ENCODE results near the gene PTPRJ. TPM values are rescaled to one million over a fixed set of nuclear protein-coding genes. Genes with fewer than 3 reads are reported as not detected.

PTPRJ gene
- polyA plus RNA-seq, 1 donor from 2014 or later = 8.6 TPM

DNA sequence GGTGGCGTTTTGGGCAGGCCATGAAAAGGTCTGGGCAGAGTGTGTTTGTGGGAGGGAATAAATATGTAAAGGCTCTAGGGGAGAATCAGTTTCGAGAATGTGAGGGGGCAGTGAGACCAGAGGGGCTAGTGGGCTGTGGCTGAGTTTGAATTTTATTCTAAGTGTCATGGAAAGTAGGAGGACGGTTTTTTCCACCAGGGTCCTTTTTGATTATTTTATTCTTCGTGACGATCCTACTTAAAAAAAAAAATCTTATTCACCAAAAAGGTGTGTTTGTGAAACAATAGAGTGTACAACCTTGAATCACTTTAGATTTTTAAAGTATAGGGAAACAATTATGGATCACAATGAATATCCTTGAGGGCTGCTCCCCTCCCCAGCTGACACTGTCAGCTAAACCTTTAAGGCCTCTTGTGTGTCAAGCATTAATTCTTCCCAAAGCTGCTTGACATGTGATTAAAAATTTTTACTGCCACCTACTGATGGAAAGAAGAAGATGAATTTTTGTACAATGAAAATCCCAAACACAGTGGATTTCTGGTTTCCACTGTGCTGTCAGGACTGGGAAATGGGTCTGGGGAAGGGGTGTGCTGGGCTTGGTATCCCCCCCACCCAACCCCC, 128.8 kb downstream of the PTPRJ start:
- H3F3A ChIP-seq (ENCODE audit: insufficient read depth, low read length, poor library complexity, severe bottlenecking) = no peaks in the 10 kb centered on the region
- H3K9ac ChIP-seq (ENCODE audit: low read length) = peak overlapping the region; percentile 74
- H3K9me2 ChIP-seq (ENCODE audit: insufficient read depth, low read length) = no peaks in the 10 kb centered on the region
- H3K27ac ChIP-seq (ENCODE audit: low read length) = peak overlapping the region; percentile 93
- peak; percentile 23 for TF ChIP-seq RAD21 (conservative IDR thresholded peaks at IDR 0.05)
- TF ChIP-seq EZH2 (IDR thresholded peaks at IDR 0.05; ENCODE audit: borderline replicate concordance, insufficient read depth, low read length, poor library complexity, severe bottlenecking) = no peak
- TF ChIP-seq SMC3 (conservative IDR thresholded peaks at IDR 0.05; ENCODE audit: poor library complexity) = no peak
- TF ChIP-seq, protein P1, sequence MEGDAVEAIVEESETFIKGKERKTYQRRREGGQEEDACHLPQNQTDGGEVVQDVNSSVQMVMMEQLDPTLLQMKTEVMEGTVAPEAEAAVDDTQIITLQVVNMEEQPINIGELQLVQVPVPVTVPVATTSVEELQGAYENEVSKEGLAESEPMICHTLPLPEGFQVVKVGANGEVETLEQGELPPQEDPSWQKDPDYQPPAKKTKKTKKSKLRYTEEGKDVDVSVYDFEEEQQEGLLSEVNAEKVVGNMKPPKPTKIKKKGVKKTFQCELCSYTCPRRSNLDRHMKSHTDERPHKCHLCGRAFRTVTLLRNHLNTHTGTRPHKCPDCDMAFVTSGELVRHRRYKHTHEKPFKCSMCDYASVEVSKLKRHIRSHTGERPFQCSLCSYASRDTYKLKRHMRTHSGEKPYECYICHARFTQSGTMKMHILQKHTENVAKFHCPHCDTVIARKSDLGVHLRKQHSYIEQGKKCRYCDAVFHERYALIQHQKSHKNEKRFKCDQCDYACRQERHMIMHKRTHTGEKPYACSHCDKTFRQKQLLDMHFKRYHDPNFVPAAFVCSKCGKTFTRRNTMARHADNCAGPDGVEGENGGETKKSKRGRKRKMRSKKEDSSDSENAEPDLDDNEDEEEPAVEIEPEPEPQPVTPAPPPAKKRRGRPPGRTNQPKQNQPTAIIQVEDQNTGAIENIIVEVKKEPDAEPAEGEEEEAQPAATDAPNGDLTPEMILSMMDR (IDR thresholded peaks at IDR 0.05; ENCODE audit: poor library complexity, severe bottlenecking) = peak; percentile 50
- peak; percentile 12 for TF ChIP-seq EP300 (conservative IDR thresholded peaks at IDR 0.05; ENCODE audit: poor library complexity, severe bottlenecking)
- TF ChIP-seq, protein P2, sequence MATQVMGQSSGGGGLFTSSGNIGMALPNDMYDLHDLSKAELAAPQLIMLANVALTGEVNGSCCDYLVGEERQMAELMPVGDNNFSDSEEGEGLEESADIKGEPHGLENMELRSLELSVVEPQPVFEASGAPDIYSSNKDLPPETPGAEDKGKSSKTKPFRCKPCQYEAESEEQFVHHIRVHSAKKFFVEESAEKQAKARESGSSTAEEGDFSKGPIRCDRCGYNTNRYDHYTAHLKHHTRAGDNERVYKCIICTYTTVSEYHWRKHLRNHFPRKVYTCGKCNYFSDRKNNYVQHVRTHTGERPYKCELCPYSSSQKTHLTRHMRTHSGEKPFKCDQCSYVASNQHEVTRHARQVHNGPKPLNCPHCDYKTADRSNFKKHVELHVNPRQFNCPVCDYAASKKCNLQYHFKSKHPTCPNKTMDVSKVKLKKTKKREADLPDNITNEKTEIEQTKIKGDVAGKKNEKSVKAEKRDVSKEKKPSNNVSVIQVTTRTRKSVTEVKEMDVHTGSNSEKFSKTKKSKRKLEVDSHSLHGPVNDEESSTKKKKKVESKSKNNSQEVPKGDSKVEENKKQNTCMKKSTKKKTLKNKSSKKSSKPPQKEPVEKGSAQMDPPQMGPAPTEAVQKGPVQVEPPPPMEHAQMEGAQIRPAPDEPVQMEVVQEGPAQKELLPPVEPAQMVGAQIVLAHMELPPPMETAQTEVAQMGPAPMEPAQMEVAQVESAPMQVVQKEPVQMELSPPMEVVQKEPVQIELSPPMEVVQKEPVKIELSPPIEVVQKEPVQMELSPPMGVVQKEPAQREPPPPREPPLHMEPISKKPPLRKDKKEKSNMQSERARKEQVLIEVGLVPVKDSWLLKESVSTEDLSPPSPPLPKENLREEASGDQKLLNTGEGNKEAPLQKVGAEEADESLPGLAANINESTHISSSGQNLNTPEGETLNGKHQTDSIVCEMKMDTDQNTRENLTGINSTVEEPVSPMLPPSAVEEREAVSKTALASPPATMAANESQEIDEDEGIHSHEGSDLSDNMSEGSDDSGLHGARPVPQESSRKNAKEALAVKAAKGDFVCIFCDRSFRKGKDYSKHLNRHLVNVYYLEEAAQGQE (IDR thresholded peaks at IDR 0.05; ENCODE audit: borderline replicate concordance) = peak; percentile 5
- TF ChIP-seq MXI1 (conservative IDR thresholded peaks at IDR 0.05; ENCODE audit: poor library complexity, severe bottlenecking) = no peak
- H3K4me3 ChIP-seq (ENCODE audit: low read length) = peak overlapping the region; percentile 59
- no peaks in the 10 kb centered on the region for H3K27me3 ChIP-seq (ENCODE audit: insufficient read depth, low read depth, low read length)
- no peaks in the 10 kb centered on the region for H4K20me1 ChIP-seq (ENCODE audit: insufficient read depth)
- H3K4me2 ChIP-seq (ENCODE audit: low read length) = peak overlapping the region; percentile 69
- peak overlapping the region; percentile 79 for H2AFZ ChIP-seq (ENCODE audit: low read depth, low read length)
- no peaks in the 10 kb centered on the region for H3K9me3 ChIP-seq (ENCODE audit: low read length)
- no peaks in the 10 kb centered on the region for H3K36me3 ChIP-seq (ENCODE audit: insufficient read depth, low read length)
- H3K79me2 ChIP-seq (replicated peaks; ENCODE audit: insufficient read depth, low read length) = no peaks in the 10 kb centered on the region

DNA sequence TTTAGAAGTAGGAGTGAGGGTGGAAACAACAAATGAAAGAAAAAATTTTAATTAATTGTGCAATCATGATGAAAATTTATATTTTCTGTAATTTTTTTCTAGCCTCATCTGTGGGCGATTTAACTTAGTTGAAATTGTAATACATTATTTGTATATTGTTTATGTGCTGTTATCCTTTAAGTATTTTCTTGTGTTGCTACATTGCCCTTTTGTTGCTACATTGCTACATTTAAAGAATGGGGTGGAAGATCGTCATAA, 130.1 kb downstream of the PTPRJ start:
- TF ChIP-seq EZH2 (IDR thresholded peaks at IDR 0.05; ENCODE audit: borderline replicate concordance, insufficient read depth, low read length, poor library complexity, severe bottlenecking) (no peak), EP300 (conservative IDR thresholded peaks at IDR 0.05; ENCODE audit: poor library complexity, severe bottlenecking) (no peak), SMC3 (conservative IDR thresholded peaks at IDR 0.05; ENCODE audit: poor library complexity) (no peak), RAD21 (conservative IDR thresholded peaks at IDR 0.05) (no peak), TAF1 (IDR thresholded peaks at IDR 0.05; ENCODE audit: low read depth) (no peak), POLR2AphosphoS5 (IDR thresholded peaks at IDR 0.05) (no peak), MXI1 (conservative IDR thresholded peaks at IDR 0.05; ENCODE audit: poor library complexity, severe bottlenecking) (no peak)
- TF ChIP-seq, protein P2 (IDR thresholded peaks at IDR 0.05; ENCODE audit: borderline replicate concordance) = no peak
- TF ChIP-seq, protein P1 (IDR thresholded peaks at IDR 0.05; ENCODE audit: poor library complexity, severe bottlenecking) = no peak
- H3K4me3 ChIP-seq (ENCODE audit: low read length) = no peak overlapping the region
- H3K27ac ChIP-seq (ENCODE audit: low read length) = peak overlapping the region; percentile 93
- no peaks in the 10 kb centered on the region for H3K27me3 ChIP-seq (ENCODE audit: insufficient read depth, low read depth, low read length)
- no peaks in the 10 kb centered on the region for H4K20me1 ChIP-seq (ENCODE audit: insufficient read depth)
- H3K4me2 ChIP-seq (ENCODE audit: low read length) = no peak overlapping the region
- no peaks in the 10 kb centered on the region for H3K9me2 ChIP-seq (ENCODE audit: insufficient read depth, low read length)
- no peaks in the 10 kb centered on the region for H3K36me3 ChIP-seq (ENCODE audit: insufficient read depth, low read length)
- H3K79me2 ChIP-seq (replicated peaks; ENCODE audit: insufficient read depth, low read length) = no peaks in the 10 kb centered on the region
- H2AFZ ChIP-seq (ENCODE audit: low read depth, low read length) = no peak overlapping the region
- H3K9me3 ChIP-seq (ENCODE audit: low read length) = no peaks in the 10 kb centered on the region
- H3K9ac ChIP-seq (ENCODE audit: low read length) = no peak overlapping the region
- H3F3A ChIP-seq (ENCODE audit: insufficient read depth, low read length, poor library complexity, severe bottlenecking) = no peaks in the 10 kb centered on the region
